Astrocyte (in vitro differentiated cells and primary cell): ENCODE measurements around the gene SAA4. TPM values are rescaled to one million over a fixed set of nuclear protein-coding genes. Genes with fewer than 3 reads are reported as not detected.
"Not testable (repeated sequence)": the region's sequence is repeated elsewhere in the genome, so short reads cannot be mapped to it uniquely, and the experiment has no call there.

Experiments used
- DNase-seq: peaks from one replicate; pipeline ENCODE4 v3.0.0-alpha.2; 2010; ENCODE audit warnings: low read depth
- FAIRE-seq: peaks from 2 replicates; lab custom pipeline; 2011; peaks lifted over from hg19 to GRCh38; lab: Jason Lieb, UNC
- H2AFZ ChIP-seq: 2 replicates; pipeline ENCODE4 v1.6.0; 2012; ENCODE audit warnings: low read depth, low read length, inconsistent platforms
- H3K27ac ChIP-seq: 2 replicates; pipeline ENCODE4 v1.5.1; 2011; ENCODE audit warnings: low read depth, low read length, inconsistent platforms
- H3K27me3 ChIP-seq: 2 replicates; pipeline ENCODE4 v1.6.0; 2011; ENCODE audit warnings: low read length, inconsistent platforms; ENCODE audit not compliant: insufficient read depth
- H3K36me3 ChIP-seq: 2 replicates; pipeline ENCODE4 v1.5.1; 2011; ENCODE audit warnings: low read length, inconsistent platforms; ENCODE audit not compliant: insufficient read depth
- H3K4me1 ChIP-seq: 2 replicates; pipeline ENCODE4 v1.5.1; 2011; ENCODE audit warnings: low read length, inconsistent platforms; ENCODE audit not compliant: insufficient read depth
- H3K4me2 ChIP-seq: 2 replicates; pipeline ENCODE4 v1.6.0; 2012; ENCODE audit warnings: low read length, inconsistent platforms
- H3K4me3 ChIP-seq: 2 replicates; pipeline ENCODE4 v1.5.1; 2011; ENCODE audit warnings: low read depth, mild to moderate bottlenecking, low read length, inconsistent platforms; ENCODE audit not compliant: insufficient read depth
- H3K79me2 ChIP-seq: 2 replicates; pipeline ENCODE4 v1.6.0; 2012; ENCODE audit warnings: mild to moderate bottlenecking, low read length, inconsistent platforms; ENCODE audit not compliant: insufficient read depth
- H3K9ac ChIP-seq: 2 replicates; pipeline ENCODE4 v1.6.0; 2012; ENCODE audit warnings: mild to moderate bottlenecking, low read length, inconsistent platforms
- H3K9me3 ChIP-seq: 2 replicates; pipeline ENCODE4 v1.5.1; 2012; ENCODE audit warnings: low read depth, mild to moderate bottlenecking, low read length, inconsistent platforms; ENCODE audit not compliant: insufficient read depth
- H4K20me1 ChIP-seq: 2 replicates; pipeline ENCODE4 v1.6.0; 2012; ENCODE audit warnings: low read length, inconsistent platforms; ENCODE audit not compliant: insufficient read depth
- H3K27ac Mint-ChIP-seq: one replicate; pipeline ENCODE4 v1.8.0; 2021; ENCODE audit warnings: mild to moderate bottlenecking, mixed read lengths; ENCODE audit not compliant: unreplicated experiment
- H3K27me3 Mint-ChIP-seq: one replicate; pipeline ENCODE4 v1.8.0; 2021; ENCODE audit warnings: low read depth, mixed read lengths; ENCODE audit not compliant: unreplicated experiment
- H3K36me3 Mint-ChIP-seq: one replicate; pipeline ENCODE4 v1.8.0; 2021; ENCODE audit warnings: low read depth, mixed read lengths; ENCODE audit not compliant: unreplicated experiment
- H3K4me1 Mint-ChIP-seq: one replicate; pipeline ENCODE4 v1.8.0; 2021; ENCODE audit warnings: low read depth, mixed read lengths; ENCODE audit not compliant: unreplicated experiment
- H3K4me3 Mint-ChIP-seq: one replicate; pipeline ENCODE4 v1.8.0; 2021; ENCODE audit warnings: mild to moderate bottlenecking, moderate library complexity, mixed read lengths; ENCODE audit not compliant: unreplicated experiment
- H3K9me3 Mint-ChIP-seq: one replicate; pipeline ENCODE4 v1.8.0; 2021; ENCODE audit warnings: mild to moderate bottlenecking, mixed read lengths; ENCODE audit not compliant: unreplicated experiment
- CTCF ChIP-seq: IDR thresholded peaks from 2 replicates; pipeline ENCODE4 v1.5.1; 2011; ENCODE audit warnings: low read depth, mild to moderate bottlenecking, inconsistent platforms, low read length, moderate library complexity; ENCODE audit not compliant: insufficient read depth
- EZH2 ChIP-seq: IDR thresholded peaks from 2 replicates; pipeline ENCODE4 v1.6.1; 2012; ENCODE audit warnings: mild to moderate bottlenecking, low read length, inconsistent platforms; ENCODE audit not compliant: insufficient read depth
- total RNA-seq: library from RNA; stranded (reverse); gene quantifications from 2 replicates; pipeline ENCODE4 v1.2.1, GENCODE V29; 2021

The SAA4 gene
- total RNA-seq, 1 donor from 2014 or later: not detected

- no peak overlapping the region for H2AFZ ChIP-seq
- H3K27ac ChIP-seq: no peak overlapping the region
- no peaks in the 10 kb centered on the region for H3K36me3 ChIP-seq
- no peak overlapping the region for H3K4me3 Mint-ChIP-seq
- H3K4me2 ChIP-seq: no peak overlapping the region
- peaks cover 2% of the 10 kb centered on the region for H3K27me3 ChIP-seq
- H3K27me3 Mint-ChIP-seq: peaks cover 9% of the 10 kb centered on the region
- no peaks in the 10 kb centered on the region for H3K79me2 ChIP-seq
- no peaks in the 10 kb centered on the region for H3K4me1 Mint-ChIP-seq
- H3K36me3 Mint-ChIP-seq: no peaks in the 10 kb centered on the region
- H3K4me1 ChIP-seq: no peaks in the 10 kb centered on the region
- DNase-seq (no peak), FAIRE-seq (no peak)
- no peak overlapping the region for H3K9ac ChIP-seq
- H3K9me3 Mint-ChIP-seq: peaks cover 13% of the 10 kb centered on the region
- no peak overlapping the region for H3K27ac Mint-ChIP-seq
- H3K9me3 ChIP-seq: no peaks in the 10 kb centered on the region
- H4K20me1 ChIP-seq: no peaks in the 10 kb centered on the region
- TF ChIP-seq CTCF: no peak
- TF ChIP-seq EZH2: no peak
- H3K4me3 ChIP-seq: no peak overlapping the region
Observed at GRCh38 chr11:18204220-18204619, 32.4 kb downstream of the SAA4 start.

- Histone ChIP-seq H3K27me3 (peaks cover 2% of the 10 kb centered on the region), H3K36me3 (no peaks in the 10 kb centered on the region), H3K4me3 (no peak overlapping the region), H3K9me3 (no peaks in the 10 kb centered on the region), H2AFZ (no peak overlapping the region), H4K20me1 (no peaks in the 10 kb centered on the region), H3K27ac (no peak overlapping the region), H3K9ac (no peak overlapping the region), H3K4me2 (no peak overlapping the region), H3K4me1 (no peaks in the 10 kb centered on the region), H3K79me2 (no peaks in the 10 kb centered on the region)
- Mint-ChIP-seq H3K36me3 (no peaks in the 10 kb centered on the region), H3K27me3 (peaks cover 8% of the 10 kb centered on the region), H3K4me3 (no peak overlapping the region), H3K27ac (no peak overlapping the region), H3K9me3 (peaks cover 13% of the 10 kb centered on the region), H3K4me1 (no peaks in the 10 kb centered on the region)
- no peak for FAIRE-seq
- no peak for DNase-seq
- TF ChIP-seq CTCF: peak; percentile 21
- TF ChIP-seq EZH2: no peak
Observed at GRCh38 chr11:18203723-18204122, 32.9 kb downstream of the SAA4 start.

GRCh38 chr11:18197738-18198137 is 38.9 kb downstream of the SAA4 start:
- FAIRE-seq: not testable (repeated sequence)

More at GRCh38 chr11:18197738-18198137, 38.9 kb downstream of the SAA4 start:
- H3K4me3 Mint-ChIP-seq, H3K4me2 ChIP-seq, H3K27ac ChIP-seq, H3K27me3 ChIP-seq, H3K4me1 Mint-ChIP-seq, H3K79me2 ChIP-seq, H3K4me1 ChIP-seq, H3K9ac ChIP-seq, H3K4me3 ChIP-seq, H3K36me3 Mint-ChIP-seq, DNase-seq, H3K36me3 ChIP-seq, H4K20me1 ChIP-seq, H2AFZ ChIP-seq, H3K27ac Mint-ChIP-seq, H3K9me3 ChIP-seq: not testable (repeated sequence)
- peaks cover 15% of the 10 kb centered on the region for H3K27me3 Mint-ChIP-seq
- peaks cover 13% of the 10 kb centered on the region for H3K9me3 Mint-ChIP-seq
